ENCODE data around the gene GOSR2. TPM values are rescaled to one million over a fixed set of nuclear protein-coding genes. Genes with fewer than 3 reads are reported as not detected.
A peak's percentile ranks its signal among the peaks of the same experiment; 100 is the strongest.

The GOSR2 gene
- total and polyA plus RNA-seq, 2 donors from 2014 or later: 61.4 to 68.2 TPM

GRCh38 chr17:46989637-46990431, 66.9 kb downstream of the GOSR2 start:
- Histone ChIP-seq H3K4me3 (ENCODE audit: low read length in 3 of 3) (no peak overlapping the region), H3K9me3 (ENCODE audit: control insufficient read depth in 2 of 3, insufficient read depth in 1 of 3, low read length in 3 of 3) (no peaks in the 10 kb centered on the region), H3K36me3 (ENCODE audit: control insufficient read depth in 2 of 3, insufficient read depth in 3 of 3, low read length in 3 of 3) (no peaks in the 10 kb centered on the region), H3K9ac (ENCODE audit: low read length in 3 of 3) (no peak overlapping the region), H3K4me1 (ENCODE audit: control insufficient read depth in 2 of 3, insufficient read depth in 2 of 3, low read depth in 1 of 3, low read length in 3 of 3) (no peaks in the 10 kb centered on the region), H3K27ac (ENCODE audit: low read depth in 2 of 2, low read length in 2 of 2) (no peak overlapping the region), H3K27me3 (ENCODE audit: control insufficient read depth, insufficient read depth, low read length) (no peaks in the 10 kb centered on the region)
- DNase-seq (peak in 1 of 5 donors; percentile 18), FAIRE-seq (no peak)
- intact Hi-C loops (cut with DNase I): no loop called here
- no peak for TF ChIP-seq CTCF (IDR thresholded peaks at IDR 0.05; ENCODE audit: borderline replicate concordance, extremely low read depth, insufficient read depth)

GRCh38 chr17:46991617-46992016, 68.7 kb downstream of the GOSR2 start:
- Histone ChIP-seq H3K27me3 (ENCODE audit: control insufficient read depth, insufficient read depth, low read length) (no peaks in the 10 kb centered on the region), H3K9ac (ENCODE audit: low read length in 3 of 3) (no peak overlapping the region), H3K4me3 (ENCODE audit: low read length in 3 of 3) (no peak overlapping the region), H3K27ac (ENCODE audit: low read depth in 2 of 2, low read length in 2 of 2) (no peak overlapping the region), H3K36me3 (ENCODE audit: control insufficient read depth in 2 of 3, insufficient read depth in 3 of 3, low read length in 3 of 3) (no peaks in the 10 kb centered on the region), H3K9me3 (ENCODE audit: control insufficient read depth in 2 of 3, insufficient read depth in 1 of 3, low read length in 3 of 3) (no peaks in the 10 kb centered on the region), H3K4me1 (ENCODE audit: control insufficient read depth in 2 of 3, insufficient read depth in 2 of 3, low read depth in 1 of 3, low read length in 3 of 3) (no peaks in the 10 kb centered on the region)
- intact Hi-C loops (cut with DNase I): no loop called here
- TF ChIP-seq CTCF (IDR thresholded peaks at IDR 0.05; ENCODE audit: borderline replicate concordance, extremely low read depth, insufficient read depth): no peak
- DNase-seq (peak in 3 of 5 donors; percentile 32 to 73 (median 72)), FAIRE-seq (no peak)

Small RNA genes lying within 50 kb of the gene (microRNA-seq; reads per million reads assigned to microRNA genes)
- gene MIR5089: not detected

Other genes with a start within 250 kb of the GOSR2 start
- 0.38 TPM for gene WNT3, start 104.5 kb upstream of the GOSR2 start, total RNA-seq
- gene WNT3, start 104.5 kb upstream of the GOSR2 start, polyA plus RNA-seq (ENCODE audit: insufficient read depth, low read depth, low replicate concordance): 1.3 TPM
- gene WNT9B, start 71.6 kb upstream of the GOSR2 start, total RNA-seq: 5.3 TPM
- gene WNT9B, start 71.6 kb upstream of the GOSR2 start, polyA plus RNA-seq (ENCODE audit: insufficient read depth, low read depth, low replicate concordance): 1.9 TPM
- not detected for gene RPRML, start 56.1 kb downstream of the GOSR2 start, total RNA-seq
- not detected for gene RPRML, start 56.1 kb downstream of the GOSR2 start, polyA plus RNA-seq (ENCODE audit: insufficient read depth, low read depth, low replicate concordance)

Data from kidney (tissue), 14 donors.